RKO (cell line): Measurements from ENCODE around the gene KIAA1671.
"Not testable (repeated sequence)": the region's sequence is repeated elsewhere in the genome, so short reads cannot be mapped to it uniquely, and the experiment has no call there.

ENCODE experiments used
- DNase-seq: peaks from one replicate; pipeline ENCODE4 v3.0.0-alpha.2; 2016; ENCODE audit warnings: low spot score

The KIAA1671 gene

GRCh38 chr22:25174888-25175411 is 222.4 kb downstream of the KIAA1671 start:
- DNase-seq: no peak

GRCh38 chr22:25176175-25176574 is 223.7 kb downstream of the KIAA1671 start:
- no peak for DNase-seq

- no peak for DNase-seq
Observed at GRCh38 chr22:25176799-25177198, 224.3 kb downstream of the KIAA1671 start.

- no peak for DNase-seq
Observed at GRCh38 chr22:25177226-25177625, 224.7 kb downstream of the KIAA1671 start.

GRCh38 chr22:25177895-25178294 is 225.4 kb downstream of the KIAA1671 start:
- DNase-seq: no peak

- not testable (repeated sequence) for DNase-seq
Observed at GRCh38 chr22:25178348-25178747, 225.8 kb downstream of the KIAA1671 start.

GRCh38 chr22:25178869-25179631 is 226.5 kb downstream of the KIAA1671 start:
- DNase-seq: not testable (repeated sequence)

- no peak for DNase-seq
Observed at GRCh38 chr22:25182131-25183110, 229.9 kb downstream of the KIAA1671 start.

GRCh38 chr22:25183949-25184619 is 231.6 kb downstream of the KIAA1671 start:
- DNase-seq: no peak

GRCh38 chr22:25186140-25186539 is 233.6 kb downstream of the KIAA1671 start:
- DNase-seq: no peak

- no peak for DNase-seq
Observed at GRCh38 chr22:25187469-25187868, 235.0 kb downstream of the KIAA1671 start.

- DNase-seq: no peak
Observed at GRCh38 chr22:25192406-25192805, 239.9 kb downstream of the KIAA1671 start.

- no peak for DNase-seq
Observed at GRCh38 chr22:25193130-25193529, 240.6 kb downstream of the KIAA1671 start.

GRCh38 chr22:25193548-25193947 is 241.0 kb downstream of the KIAA1671 start:
- no peak for DNase-seq

- no peak for DNase-seq
Observed at GRCh38 chr22:25196326-25196725, 243.8 kb downstream of the KIAA1671 start.

GRCh38 chr22:25197340-25197739 is 244.8 kb downstream of the KIAA1671 start:
- DNase-seq: no peak

GRCh38 chr22:25199731-25200520 is 247.4 kb downstream of the KIAA1671 start, which contains the start of gene CRYBB3:
Gene CRYBB3, plus strand, starts transcription at chr22:25199858. Its CDS starts 1,539 bp downstream, at chr22:25201397.
- no peak for DNase-seq

GRCh38 chr22:25200967-25201366 is 248.5 kb downstream of the KIAA1671 start:
- DNase-seq: no peak

- DNase-seq: no peak
Observed at GRCh38 chr22:25201557-25202273, 249.2 kb downstream of the KIAA1671 start.

GRCh38 chr22:25202290-25202921 is 249.9 kb downstream of the KIAA1671 start:
- DNase-seq: peak; percentile 67
